ENCODE measurements around the gene CCDC12.

GRCh38 chr3:46935989-46936558, 40.5 kb downstream of the CCDC12 start:
- TF ChIP-seq, protein P1, sequence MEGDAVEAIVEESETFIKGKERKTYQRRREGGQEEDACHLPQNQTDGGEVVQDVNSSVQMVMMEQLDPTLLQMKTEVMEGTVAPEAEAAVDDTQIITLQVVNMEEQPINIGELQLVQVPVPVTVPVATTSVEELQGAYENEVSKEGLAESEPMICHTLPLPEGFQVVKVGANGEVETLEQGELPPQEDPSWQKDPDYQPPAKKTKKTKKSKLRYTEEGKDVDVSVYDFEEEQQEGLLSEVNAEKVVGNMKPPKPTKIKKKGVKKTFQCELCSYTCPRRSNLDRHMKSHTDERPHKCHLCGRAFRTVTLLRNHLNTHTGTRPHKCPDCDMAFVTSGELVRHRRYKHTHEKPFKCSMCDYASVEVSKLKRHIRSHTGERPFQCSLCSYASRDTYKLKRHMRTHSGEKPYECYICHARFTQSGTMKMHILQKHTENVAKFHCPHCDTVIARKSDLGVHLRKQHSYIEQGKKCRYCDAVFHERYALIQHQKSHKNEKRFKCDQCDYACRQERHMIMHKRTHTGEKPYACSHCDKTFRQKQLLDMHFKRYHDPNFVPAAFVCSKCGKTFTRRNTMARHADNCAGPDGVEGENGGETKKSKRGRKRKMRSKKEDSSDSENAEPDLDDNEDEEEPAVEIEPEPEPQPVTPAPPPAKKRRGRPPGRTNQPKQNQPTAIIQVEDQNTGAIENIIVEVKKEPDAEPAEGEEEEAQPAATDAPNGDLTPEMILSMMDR (IDR thresholded peaks at IDR 0.05) = no peak
- TF ChIP-seq POLR2A (IDR thresholded peaks at IDR 0.05) = no peak
